GM21723 (cell line): ENCODE data around the gene CYP2F1.
"Not testable (repeated sequence)": the region's sequence is repeated elsewhere in the genome, so short reads cannot be mapped to it uniquely, and the experiment has no call there.

ENCODE experiments used
- ATAC-seq: cut with Tn5 transposase; IDR thresholded peaks from one replicate; pipeline ENCODE4 v1.9.1; 2021; ENCODE audit warnings: mild to moderate bottlenecking, moderate library complexity; ENCODE audit not compliant: unreplicated experiment

Gene CYP2F1, protein sequence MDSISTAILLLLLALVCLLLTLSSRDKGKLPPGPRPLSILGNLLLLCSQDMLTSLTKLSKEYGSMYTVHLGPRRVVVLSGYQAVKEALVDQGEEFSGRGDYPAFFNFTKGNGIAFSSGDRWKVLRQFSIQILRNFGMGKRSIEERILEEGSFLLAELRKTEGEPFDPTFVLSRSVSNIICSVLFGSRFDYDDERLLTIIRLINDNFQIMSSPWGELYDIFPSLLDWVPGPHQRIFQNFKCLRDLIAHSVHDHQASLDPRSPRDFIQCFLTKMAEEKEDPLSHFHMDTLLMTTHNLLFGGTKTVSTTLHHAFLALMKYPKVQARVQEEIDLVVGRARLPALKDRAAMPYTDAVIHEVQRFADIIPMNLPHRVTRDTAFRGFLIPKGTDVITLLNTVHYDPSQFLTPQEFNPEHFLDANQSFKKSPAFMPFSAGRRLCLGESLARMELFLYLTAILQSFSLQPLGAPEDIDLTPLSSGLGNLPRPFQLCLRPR

DNA sequence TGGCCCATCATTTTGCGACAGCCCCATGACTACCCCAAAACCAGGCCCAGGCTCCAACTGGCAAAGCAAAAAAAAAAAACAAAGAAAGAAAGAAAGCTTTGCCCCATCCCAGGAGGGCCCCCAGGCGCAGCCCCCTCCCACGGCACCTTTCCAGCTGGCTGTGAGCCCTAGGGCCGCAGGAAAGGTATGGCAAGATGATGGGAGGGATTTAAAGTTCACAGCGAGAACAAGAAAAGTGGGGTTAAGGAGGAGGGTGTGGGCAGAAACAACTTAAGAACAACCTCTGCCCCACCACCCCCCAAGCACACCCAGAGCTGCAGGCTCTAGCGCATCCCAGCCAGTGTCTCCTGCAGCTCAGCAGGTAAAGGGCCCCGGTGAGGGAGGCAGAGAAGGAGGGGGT lies at the start of gene CYP2F1:
Gene CYP2F1 (plus strand): TSS at position 301 of the 400 bp plus-strand sequence. CDS start 1,757 bp downstream, outside the sequence.
- no peak for ATAC-seq

DNA sequence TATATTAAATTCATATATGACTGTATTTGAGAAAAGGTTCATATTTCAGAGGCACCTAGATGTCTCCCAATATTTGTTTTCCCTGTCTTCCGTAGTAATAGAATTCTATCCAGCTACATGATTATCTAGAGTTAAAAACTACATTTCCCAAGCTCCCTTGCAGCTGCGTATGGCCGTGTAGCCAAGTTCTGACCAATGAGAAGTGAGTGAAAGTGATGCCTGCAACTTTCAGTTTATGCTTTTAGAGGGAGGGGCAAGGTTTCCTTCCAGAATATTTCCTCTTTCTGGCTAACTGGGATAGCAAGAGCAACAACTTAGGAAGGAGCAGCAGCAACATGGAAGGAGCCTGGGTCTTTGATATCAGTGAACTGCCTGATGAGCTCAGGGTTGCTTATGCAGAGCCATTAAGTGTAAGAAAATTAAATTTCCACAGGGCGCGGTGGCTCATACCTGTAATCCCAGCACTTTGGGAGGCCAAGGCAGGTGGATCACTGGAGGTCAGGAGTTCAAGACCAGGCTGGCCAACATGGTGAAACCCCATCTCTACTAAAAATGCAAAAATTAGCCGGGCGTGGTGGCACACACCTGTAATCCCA lies 49.2 kb upstream of the CYP2F1 start:
- no peak for ATAC-seq

DNA sequence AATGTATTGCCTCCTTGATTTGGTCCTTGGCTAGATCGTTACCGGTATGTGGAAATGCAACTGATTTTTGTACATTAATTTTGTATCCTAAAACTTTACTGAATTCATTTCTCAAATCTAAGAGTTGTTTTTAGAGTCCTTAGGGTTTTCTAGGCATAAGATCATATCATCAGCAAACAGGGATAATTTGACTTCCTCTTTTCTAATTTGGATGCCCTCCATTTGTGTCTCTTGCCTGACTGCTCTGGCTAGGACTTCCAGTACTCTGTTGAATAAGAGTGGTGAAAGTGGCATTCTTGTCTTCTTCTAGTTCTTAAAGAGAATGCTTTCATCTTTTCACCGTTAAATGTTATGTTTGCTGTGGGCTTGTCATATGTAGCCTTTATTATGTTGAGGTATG lies 37.9 kb upstream of the CYP2F1 start:
- ATAC-seq, result no peak

DNA sequence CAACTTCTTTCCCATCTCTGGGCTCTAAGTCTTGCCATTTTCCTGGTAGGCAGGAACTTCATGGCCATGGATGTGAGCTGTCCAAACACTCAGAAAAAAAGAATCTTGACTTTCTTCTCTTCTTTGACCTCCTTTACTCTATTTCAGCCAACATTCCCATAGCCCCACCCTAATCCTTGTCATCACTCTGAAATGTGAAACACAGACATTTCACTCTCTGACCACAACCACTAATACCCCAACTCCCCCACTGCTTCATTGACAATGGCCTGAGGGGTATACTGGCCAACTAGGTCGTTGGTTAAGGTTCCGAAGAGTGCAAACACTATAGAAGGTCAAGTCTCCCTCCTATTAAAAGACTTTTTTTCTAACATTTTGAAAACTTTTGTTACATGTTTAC lies 30.7 kb upstream of the CYP2F1 start:
- no peak for ATAC-seq

DNA sequence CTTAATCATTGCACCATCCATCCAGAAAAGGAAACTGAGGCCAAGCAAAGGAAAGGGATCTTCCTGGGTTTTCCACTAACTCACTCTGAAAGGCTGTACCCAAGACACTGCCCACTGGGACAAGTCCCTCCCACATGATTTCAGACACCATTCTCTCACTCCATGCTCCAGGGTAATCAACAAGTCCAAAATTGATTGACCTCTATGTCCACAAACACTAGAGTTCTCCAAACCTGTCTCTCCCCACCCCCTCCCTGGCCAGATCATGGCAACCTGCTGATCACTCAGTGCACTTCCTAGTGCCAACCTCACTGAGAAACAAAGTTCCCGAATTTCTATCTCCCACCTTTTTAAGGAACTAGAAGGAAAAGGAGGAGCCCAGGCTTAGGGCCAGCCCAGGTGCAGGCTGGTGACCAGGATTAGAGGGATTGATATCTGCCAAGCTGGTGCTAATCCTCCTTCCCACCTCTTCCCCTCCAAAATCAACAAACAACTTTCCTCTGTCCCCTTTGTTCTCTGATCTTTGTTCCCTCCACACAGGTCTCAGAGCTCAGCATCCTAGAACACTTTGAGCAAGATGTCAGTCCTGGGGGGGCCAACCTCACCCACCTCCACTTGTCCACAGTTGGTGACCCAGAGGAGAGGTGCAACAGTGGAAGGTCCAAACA lies 28.4 kb upstream of the CYP2F1 start:
- no peak for ATAC-seq

DNA sequence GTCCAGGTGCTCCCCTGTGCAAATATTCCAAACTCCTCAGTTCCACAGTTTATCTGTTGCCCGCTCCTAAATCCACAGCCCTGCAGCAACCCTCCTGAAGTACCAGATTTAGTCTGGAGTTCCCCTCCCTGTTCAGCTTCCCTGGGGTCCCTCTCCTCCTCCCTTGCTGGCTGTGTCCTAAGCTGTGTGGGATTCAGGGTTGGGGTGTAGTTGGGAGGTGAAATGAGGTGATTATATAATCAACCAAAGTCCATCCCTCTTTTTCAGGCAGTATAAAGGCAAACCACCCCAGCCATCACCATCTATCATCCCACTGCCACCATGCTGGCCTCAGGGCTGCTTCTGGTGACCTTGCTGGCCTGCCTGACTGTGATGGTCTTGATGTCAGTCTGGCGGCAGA lies 26.1 kb upstream of the CYP2F1 start, which contains the start of gene CYP2A13:
Gene CYP2A13 (plus strand): TSS at position 301 of the 400 bp plus-strand sequence. CDS start 21 bp downstream, at position 322.
- no peak for ATAC-seq

DNA sequence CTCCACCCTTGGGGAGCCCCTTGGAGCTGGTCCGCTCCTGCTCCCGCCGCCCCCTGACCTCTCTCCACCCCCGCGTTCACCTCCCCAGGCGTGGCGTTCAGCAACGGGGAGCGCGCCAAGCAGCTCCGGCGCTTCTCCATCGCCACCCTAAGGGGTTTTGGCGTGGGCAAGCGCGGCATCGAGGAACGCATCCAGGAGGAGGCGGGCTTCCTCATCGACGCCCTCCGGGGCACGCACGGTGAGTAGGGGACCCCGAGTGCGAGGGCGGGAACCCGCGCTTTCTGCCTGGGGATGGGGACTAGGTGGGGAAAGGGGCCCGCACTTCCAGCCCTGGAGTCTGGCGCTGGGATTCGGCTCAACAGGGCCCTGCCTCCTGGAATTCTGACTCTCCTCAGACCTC lies 24.3 kb upstream of the CYP2F1 start:
- ATAC-seq, result no peak

DNA sequence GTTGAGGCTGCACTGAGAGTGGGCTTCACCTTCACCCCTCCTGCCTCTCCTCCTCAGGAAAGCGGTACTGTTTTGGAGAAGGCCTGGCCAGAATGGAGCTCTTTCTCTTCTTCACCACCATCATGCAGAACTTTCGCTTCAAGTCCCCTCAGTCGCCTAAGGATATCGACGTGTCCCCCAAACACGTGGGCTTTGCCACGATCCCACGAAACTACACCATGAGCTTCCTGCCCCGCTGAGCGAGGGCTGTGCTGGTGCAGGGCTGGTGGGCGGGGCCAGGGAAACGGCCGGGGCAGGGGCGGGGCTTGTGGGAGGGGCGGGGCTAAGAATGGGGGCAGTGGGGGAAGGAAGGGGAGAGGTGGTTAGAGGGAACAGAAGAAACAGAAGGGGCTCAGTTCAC lies 18.5 kb upstream of the CYP2F1 start:
- no peak for ATAC-seq

DNA sequence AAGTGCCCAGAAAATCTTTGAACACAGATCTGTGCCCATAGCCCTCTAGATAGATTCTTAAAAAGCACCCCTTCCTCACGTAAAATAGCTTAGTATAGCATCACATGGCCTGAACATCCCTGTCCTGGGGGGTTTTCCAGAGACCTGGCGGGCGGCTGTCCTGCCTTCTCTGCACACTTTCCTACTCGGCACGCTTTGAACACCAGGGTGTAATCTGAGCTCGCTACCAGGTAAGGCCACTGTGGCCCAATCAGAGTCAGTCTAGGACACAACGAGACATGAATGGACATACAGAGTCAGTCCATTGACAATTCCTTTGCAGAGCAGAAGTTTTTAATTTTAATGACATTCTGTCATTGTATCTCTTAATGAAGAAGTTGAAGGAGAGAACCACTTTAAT lies 17.9 kb upstream of the CYP2F1 start:
- no peak for ATAC-seq

DNA sequence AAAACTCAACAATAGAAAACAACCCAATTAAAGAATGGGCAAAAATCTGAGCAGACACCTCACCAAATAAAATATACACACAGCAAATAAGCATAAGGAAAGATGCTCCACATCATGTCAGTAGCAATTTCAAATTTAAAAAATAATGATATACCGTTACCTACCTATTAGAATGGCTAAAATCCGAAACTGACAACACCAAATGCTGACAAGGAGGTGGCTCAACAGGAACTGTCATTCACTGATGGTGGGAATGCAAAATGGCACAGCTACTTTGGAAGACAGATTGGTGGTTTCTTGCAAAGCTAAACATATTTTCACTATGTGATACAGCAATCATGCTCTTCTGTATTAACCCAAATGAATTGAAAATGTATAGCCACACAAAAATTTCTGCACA lies 16.9 kb upstream of the CYP2F1 start:
- no peak for ATAC-seq

DNA sequence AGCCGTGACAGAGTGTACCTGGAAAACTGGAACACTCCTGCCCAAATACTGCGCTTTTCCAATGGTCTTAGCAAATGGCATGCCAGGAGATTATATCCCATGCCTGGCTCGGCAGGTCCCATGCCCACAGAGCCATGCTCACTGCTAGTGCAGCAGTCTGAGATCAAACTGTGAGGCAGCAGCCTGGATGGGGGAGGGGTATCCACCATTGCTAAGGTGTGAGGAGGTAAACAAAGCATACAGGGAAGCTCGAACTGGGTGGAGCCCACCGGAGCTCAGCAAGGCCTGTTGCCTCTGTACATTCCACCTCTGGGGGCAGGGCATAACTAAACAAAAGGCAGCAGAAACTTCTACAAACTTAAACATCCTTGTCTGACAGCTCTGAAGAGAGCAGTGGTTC lies 15.5 kb upstream of the CYP2F1 start:
- no peak for ATAC-seq

DNA sequence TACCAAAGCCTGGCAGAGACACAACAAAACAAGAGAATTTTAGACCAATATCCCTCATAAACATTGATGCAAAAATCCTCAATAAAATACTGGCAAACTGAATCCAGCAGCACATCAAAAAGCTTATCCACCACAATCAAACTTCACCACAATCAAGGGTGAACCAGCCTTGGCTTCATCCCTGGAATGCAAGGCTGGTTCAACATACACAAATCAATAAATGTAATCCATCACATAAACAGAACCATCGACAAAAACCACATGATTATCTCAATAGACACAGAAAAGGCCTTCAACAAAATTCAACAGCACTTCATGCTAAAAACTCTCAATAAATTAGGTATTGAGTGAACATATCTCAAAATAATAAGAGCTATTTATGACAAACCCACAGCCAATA lies 12.0 kb upstream of the CYP2F1 start:
- not testable (repeated sequence) for ATAC-seq

DNA sequence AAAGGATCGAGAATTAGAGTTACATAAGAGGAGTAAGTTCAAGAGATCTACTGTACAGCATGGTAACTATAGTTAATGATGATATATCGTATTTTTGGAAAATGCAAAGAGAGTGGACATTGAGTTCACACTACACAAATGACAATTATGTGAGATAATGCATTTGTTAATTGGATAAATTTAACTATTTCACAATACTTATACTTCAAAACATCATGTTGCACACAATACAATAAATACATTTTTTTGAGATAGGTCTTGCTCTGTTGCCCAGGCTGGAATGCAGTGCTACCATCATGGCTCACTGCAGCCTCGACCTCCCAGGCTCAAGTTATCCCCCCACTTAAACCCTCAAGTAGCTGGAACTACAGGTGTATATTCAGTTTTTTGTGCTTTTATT lies 8.1 kb upstream of the CYP2F1 start:
- no peak for ATAC-seq

DNA sequence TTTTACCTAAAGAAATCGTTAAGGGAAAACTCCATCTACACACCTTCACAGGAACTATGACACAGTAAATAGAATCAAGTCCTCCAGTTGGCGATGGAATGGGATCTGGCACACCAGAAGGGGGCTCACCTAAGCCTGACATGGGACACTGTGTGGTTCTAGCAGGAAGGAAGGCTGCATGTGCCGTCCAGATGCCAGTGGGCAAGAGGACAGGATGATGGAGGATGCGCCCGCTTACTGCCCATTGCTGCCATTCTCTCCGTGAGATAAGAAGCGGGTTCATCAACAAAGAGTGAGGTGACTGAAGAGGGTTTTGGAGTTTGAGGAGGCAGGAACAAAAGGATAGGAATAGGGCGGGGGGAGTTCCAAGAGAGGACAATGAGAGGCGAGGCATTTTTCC lies 2.9 kb upstream of the CYP2F1 start:
- ATAC-seq, result no peak

DNA sequence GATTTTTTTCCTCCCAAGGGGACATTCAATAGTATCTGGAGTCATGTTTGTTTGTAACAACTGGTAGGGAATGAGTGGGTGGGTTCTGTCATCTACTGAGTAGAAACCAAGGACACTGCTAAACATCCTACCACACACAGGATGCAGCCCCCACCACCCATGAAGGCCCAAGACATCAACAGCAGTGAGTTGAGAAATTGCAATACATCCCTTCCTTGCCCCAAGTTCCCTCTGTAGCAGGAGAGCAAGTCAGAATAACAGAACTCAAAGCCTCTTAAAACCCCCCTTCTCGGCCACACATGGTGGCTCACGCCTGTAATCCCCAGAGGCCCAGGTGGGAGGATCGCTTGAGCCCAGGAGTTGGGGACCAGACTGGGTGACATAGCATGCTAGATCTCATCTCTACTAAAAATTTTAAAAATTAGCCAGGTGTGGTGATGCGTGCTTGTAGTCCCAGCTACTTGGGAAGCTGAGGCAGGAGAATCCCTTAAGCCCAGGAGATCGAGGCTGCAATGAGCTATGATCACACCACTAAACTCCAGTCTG lies 2.4 kb upstream of the CYP2F1 start:
- ATAC-seq, result no peak

DNA sequence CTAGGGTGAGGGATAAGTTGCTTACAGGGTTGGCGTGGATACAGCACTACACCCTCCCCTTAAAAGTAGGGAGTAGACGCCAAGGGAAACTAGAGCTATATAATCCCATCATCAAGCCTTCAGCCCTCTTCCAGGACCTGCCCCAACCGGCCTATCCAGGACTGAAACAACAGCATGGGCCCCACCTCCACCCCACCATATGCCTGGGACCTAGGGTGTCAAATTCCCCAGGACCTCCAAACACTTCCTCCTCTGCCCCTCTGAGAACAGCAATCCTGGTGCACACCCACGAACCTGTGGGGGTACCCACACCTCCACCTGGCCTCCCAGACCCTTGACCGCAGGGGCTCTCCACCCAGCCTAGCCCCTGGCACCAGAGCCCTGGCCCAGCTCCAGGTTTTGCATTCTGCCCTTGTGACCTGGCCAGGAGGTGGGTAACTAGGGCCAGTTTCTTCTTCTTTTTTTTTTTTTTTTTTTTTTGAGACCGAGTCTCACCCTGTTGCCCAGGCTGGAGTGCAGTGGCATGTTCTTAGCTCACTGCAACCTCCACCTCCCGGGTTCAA lies 1.4 kb upstream of the CYP2F1 start:
- ATAC-seq, result no peak

DNA sequence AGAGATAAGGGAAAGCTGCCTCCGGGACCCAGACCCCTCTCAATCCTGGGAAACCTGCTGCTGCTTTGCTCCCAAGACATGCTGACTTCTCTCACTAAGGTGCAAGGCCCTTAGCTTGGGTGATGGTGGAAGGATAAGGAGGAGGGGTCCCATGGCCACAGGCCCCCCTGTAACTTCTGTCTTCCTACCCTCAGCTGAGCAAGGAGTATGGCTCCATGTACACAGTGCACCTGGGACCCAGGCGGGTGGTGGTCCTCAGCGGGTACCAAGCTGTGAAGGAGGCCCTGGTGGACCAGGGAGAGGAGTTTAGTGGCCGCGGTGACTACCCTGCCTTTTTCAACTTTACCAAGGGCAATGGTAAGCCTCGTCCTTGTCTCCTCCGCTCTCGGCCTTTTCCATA lies 2.0 kb downstream of the CYP2F1 start:
- ATAC-seq, result no peak

DNA sequence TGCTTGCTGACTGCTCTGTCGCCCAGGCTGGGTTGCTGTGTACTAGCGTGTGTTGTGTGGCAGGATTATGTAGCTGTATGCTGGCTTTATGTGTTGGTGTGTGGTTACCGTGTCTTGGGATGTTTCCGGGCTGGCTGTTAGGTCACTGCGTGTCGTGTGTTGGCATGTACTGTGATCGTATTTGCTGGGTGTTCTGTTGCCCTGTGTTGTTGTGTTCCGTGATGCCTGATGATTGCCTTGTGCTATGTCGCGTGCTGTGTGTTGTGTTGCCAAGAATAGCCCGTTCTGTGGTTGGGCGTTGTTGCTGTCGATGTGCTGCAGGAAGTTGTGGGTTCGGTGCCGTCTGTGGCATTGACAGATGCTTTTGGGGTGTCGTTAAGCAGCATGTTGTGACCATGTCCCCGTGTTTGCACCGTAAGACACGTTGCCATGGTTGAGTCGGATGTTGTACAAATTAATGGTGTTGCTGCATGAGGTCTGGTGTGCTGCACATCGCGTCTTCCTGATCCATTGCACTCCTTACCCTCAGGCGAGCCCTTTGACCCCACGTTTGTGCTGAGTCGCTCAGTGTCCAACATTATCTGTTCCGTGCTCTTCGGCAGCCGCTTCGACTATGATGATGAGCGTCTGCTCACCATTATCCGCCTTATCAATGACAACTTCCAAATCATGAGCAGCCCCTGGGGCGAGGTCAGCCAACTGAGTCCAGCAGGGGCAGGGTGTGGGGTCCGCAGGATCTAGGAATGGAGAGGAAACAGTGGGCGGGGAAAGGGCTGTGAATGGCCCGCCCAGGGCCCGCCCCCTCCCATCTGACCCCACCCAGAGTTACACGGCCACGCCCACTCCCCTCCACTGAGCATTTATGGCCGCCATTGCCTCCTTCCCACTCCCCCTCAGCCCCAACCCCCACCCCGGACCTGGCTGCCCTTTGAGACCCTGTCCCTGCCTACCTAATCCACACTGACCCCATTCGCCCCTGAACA lies 7.0 kb downstream of the CYP2F1 start:
- not testable (repeated sequence) for ATAC-seq

DNA sequence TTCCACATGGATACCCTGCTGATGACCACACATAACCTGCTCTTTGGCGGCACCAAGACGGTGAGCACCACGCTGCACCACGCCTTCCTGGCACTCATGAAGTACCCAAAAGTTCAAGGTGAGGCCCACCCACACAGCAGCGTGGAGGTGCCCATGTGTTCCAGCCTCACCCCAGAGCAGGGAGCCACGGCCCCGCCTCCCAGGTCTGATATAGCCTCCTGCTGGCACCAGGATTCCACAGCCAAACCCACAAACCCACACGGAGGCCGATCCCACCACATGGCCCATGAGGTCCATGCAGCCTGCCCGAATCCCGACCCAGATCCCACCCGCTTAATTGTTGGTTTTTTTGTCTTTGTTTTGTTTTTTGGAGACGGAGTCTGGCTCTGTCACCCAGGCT lies 8.6 kb downstream of the CYP2F1 start:
- ATAC-seq, result not testable (repeated sequence)

DNA sequence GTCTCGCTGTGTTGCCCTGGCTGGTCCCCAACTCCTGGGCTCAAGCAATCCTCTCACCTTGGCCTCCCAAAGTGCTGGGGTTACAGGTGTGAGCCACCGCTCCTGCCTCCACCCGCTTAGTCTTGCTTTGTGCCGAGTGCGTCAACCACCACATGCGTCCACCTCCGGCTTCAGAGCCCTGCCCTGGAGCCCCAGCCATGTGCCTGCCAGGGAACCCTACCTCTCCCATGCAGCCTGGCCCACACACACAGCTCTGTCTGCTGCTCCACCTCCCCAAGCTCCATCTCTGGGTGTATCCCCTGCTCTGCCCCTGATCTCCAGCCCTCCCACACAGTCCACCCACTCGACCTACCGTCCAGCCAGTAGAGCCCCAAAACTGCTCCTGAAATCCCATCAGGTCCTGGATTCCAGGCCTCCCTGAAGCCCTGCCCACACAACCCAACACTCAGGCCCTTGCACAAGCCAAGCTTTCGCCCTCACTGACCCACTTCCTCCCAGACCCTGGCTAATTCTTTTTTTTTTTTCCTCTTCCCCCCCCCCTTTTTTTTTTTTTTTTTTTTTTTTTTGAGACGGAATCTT lies 9.6 kb downstream of the CYP2F1 start:
- no peak for ATAC-seq
